HG03565 (cell line): ENCODE data around the gene UST.

Experiments used
- ATAC-seq: cut with Tn5 transposase; IDR thresholded peaks from one replicate; pipeline ENCODE4 v1.9.1; 2021; ENCODE audit warnings: mild to moderate bottlenecking, moderate library complexity; ENCODE audit not compliant: unreplicated experiment

The UST gene

DNA sequence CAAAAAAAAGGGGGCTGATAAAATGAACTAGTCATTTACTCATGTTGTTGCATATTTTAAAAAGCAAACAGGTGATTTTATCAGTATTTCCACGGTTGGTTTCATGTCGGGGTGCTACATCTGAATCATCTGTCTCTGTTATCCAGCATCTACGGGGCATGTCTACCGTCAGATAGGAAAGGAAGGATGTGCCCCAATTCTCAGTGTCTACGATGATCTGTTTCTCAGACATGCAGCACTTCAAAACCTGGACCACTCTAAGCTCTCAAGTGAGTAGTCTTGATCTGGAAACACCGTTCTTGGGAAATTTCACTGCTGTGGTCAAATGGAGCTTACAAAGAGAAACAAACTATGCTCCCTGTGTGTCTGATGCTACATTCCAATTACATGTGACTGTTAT lies 330.4 kb downstream of the UST start:
- ATAC-seq: no peak

DNA sequence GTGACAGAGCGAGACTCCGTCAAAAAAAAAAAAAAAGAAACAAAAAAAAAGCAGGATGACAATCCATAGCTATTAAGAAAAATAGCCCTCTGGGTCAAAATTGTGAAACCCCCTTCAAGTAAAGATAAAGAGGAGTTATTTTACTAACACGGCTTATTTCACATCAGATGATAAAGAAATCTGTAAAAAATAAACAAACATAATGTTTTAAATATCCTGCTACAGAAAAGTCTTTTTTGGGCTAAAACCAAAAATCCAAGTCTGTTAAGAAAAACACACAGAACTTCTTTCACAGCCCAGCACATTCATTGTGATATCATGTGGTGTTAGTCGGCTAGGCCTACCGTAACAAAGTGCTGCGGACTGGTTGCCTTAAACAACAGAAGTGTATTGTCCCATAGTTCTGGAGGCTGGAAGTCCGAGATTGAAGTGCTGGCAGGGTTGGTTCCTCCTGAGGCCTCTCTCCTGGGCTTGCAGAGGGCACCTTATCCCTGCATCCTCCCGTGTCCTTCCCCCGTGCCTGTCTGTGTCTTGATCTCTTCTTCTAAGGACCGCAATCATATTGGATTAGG lies 331.5 kb downstream of the UST start:
- ATAC-seq: no peak

DNA sequence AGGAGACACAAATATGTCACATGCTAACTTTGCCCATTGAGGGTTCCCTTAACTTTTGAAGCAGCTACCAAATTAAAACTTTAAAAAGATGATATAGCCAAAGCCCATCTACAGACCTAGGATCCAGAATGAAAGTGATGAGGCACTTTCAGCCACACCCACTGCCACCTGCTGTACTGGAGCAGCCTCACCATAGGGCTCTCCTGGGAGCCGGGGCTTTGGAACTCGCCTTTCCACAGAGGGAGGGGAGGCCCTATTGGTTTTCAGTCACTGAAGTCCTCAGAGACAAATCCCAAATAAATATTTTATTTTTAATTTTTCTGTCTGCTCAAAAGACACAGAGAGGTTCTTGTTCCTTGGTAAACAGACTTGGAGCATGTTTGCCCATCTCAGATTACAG lies 332.6 kb downstream of the UST start:
- ATAC-seq: no peak

DNA sequence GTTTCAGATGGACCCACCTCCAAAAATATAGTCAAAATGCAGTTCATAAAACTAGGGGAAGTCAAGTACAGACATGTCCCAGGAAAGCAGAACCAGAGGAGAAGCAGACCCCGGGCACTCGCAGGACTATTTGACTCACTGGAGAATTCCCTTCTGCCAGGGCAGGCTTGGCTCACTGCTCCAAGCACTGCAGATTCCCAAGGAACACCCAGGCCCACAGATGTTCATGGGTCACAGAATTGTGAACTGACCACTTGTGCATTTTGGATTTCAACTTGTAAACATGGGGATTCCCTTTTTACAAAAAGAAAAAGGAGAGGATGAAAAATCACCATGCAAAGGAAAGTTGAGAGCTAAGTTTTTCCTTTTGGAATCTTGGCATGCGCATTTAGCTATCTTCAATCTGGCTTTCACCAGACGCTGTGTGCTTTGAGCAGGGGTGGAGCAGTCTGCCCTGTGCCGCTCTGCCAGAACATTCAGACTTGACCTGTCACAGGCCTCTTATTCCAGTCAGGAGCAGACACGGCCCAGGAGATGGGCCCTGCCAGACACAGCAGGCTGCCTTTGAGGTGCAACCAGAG lies 333.2 kb downstream of the UST start:
- ATAC-seq: no peak

DNA sequence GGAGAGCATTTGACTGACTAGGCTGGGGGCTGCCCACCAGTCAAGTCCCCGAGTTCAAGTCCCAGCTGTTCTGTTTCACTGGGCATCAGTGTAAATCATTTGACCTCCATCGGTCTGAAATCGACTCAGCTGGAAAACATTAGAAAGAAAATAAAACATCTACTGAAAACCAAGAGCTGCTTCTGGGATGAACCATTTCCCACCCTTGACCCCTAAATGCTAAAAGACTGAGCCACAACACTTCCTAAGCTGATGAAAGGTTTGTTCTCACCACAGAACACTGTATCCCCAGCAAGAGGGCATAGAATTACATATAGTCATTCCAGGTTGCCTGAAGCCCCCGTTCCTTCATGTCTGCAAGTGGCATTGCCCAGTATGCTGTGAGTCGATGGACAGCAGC lies 333.7 kb downstream of the UST start:
- no peak for ATAC-seq

DNA sequence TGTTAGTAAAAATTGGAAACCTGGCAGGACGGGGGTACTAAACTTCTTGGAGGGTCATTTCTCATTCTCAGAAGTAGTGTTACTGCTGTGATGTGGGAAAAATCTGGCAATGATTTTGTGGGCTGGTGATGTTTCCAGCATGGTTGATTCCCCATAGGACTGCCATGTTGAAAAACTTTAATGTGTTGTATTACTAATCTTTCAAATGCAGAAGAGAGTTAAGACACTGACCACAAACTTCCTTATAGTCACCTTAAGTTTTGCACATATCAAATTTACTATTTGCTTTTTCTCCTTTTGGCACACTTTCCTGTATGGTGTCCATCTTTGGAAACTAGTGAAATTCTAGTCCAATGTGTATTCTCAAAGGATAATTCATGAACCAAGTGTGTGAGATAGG lies 334.5 kb downstream of the UST start:
- no peak for ATAC-seq

DNA sequence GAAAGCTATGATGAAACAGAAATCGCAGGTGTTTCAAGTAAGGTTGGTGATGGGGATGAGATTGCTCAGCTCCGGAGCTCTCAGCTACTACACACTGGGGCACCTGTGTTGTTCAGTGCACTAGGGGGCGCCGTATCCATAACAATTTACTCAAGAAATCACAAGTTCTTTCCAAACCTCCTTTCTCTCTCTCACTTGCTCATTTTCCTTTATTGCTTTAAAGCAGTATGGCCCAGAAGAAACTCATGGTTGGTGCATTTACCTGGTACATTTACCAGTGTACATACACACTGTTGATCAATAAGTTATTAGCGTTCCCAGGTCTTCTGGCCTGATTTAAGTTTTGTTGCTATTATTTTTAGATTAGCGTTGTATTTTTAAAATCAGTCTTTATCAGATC lies 335.5 kb downstream of the UST start:
- peak; percentile 59 for ATAC-seq

DNA sequence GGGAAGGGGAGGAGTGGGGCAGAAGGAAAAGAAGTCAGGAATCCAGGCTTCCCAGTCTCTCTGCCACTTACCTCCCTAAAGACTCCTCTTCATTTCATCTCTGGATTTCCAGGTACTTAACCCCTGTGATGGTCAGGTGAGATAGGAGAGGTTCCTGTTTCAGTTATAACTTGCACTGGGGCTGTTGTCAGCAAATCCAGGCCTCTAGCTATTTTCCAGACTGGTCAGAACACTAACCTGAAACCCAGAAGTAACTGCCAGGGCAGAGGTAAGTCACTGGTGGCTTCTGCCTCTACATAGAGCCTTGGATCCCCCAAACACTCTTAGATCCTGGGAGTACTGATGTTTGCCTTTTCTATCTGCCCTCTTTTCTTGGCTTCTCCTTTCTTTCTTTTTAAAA lies 337.2 kb downstream of the UST start:
- no peak for ATAC-seq

DNA sequence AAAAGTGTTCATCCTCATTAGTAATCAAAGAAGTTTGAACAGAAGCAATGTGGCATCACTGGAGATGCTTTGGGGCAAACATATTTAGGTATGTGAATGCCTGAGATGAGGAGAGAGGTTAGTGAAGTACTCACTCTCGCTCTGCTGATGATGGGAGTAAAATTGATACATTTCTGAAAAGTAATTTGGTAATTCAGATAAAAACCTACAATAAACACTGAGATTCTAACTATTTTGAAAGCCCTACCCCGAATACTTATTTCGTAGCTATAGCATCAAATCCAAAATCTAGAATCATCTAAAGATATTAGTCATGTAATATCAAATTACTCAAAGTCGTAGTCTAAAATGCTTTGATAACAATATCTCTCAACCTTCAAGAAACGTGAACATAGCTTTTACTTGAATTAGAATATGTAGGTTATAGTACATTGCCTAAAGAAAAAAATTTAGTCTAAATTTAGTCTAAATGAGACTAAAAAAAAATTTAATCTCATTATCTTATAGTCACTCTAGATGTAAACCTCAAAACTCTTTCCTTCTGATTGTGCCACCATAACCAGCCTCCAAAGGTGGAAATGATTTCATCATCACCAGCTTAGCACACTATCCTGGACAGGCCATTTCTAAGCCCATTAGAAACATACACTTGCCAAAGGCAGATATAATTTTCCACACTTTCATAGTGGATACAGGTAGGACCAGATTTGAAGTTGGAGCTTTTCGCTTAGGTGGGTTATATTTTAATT lies 338.2 kb downstream of the UST start:
- ATAC-seq: no peak

DNA sequence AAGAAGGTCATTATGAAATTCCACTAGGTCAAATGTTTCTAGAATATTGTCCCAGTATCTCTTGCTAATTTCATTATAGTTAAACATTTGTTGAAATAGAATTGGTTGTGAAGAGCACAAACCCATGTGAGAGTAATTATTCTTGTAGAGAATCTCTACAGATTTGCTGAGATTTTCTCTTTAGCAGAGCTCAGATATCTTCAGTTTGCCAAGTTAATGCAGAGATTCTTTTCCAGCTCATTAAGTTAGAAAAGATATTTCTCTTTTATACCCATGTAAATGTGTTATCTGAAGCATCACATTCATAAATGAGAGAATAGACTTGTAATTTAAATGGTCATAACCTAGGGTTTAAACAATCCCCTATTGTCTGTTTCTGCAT lies 338.7 kb downstream of the UST start:
- ATAC-seq: no peak

DNA sequence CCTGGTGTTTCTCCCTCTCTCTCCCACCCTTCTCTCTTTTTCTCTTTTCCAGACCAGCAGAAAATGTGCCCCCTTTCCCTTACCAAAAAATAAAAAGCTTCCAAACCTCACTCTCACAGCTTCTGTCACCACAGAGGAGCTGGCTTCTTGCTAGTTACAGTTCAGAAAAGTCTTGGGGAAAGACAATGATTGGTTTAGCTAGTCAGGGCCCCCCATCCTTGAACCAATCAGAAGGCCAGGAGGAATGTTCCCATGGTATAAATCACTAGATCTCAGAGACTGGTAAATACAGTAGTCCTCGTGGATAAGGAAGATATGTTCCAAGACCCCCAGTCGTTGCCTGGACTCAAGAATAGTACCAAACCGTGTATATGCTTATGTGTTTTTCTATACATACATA lies 339.5 kb downstream of the UST start:
- no peak for ATAC-seq

DNA sequence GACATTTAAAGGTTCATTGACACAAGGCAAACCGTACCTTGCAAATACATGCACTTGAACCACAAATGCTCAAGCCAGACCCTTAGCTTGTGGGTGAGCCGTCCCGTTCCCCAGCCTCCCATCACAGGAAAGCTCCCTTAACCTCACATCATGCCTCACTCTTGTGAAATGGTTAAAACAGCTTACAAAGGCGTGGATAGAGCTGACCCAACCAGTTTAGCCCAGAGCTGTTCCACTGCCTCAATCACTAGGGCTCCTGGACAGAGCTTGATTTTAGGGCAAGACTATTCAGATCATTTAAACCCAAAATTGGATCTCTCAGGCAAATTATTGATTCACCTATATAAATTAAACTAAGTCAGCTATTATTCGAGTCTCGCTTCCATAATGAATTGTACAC lies 341.1 kb downstream of the UST start:
- no peak for ATAC-seq

DNA sequence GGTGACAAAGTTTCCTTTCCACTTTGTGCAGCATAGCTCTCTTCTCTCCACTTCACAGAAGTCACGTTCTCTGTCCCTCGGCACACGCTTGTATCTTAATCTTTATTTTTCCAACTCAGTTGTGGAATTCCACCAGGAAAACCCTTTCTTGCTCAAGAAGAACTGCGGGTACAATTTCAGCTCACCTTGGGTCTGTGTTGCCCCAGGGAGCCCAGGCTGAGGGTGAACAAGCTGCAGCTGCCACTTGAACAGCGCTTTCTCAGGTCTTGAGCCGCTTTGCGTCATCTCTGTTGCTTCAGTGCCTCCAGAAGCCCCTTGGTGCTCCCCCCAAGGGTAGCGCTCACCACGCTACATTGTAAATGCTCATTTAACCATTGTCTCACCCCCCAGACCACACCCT lies 341.5 kb downstream of the UST start:
- ATAC-seq: no peak

DNA sequence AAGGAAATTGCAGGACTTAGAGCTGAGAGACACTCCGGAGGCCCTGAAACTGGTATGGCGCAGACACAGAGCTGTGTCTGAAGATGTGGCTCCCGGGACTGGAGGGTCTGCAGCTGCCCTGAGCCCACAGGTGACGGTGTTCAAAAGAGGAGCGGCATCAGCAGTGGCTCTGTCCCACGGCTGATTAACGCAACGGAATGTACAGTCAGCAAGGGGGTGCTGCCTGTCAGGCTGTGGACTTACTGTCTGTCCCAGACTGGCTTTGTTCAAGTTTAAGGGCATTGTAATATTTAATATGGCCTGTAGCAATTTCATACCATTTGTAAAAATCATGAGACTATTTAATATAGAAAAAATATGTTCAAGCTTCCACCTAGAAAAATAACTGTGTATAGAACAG lies 342.7 kb downstream of the UST start:
- ATAC-seq: no peak

DNA sequence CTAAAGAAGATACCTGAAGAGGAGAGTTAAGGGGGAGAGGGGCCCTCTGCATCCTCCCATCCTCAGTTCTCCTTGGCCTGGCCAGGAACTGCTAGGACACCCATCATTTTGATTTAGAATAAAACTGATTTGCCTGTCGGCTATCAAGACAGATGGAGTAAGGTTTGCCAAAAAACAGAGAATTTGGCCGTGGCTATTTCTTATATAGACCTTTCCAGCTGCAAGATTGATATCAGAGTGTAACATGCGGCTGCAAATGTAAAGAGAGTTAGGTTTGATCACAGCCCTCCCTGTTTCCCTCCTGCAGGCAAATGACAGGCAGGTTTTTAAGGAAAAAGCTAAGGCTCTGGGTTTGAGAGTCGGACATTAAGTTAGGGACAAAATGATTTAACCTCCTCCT lies 344.1 kb downstream of the UST start:
- ATAC-seq: no peak

DNA sequence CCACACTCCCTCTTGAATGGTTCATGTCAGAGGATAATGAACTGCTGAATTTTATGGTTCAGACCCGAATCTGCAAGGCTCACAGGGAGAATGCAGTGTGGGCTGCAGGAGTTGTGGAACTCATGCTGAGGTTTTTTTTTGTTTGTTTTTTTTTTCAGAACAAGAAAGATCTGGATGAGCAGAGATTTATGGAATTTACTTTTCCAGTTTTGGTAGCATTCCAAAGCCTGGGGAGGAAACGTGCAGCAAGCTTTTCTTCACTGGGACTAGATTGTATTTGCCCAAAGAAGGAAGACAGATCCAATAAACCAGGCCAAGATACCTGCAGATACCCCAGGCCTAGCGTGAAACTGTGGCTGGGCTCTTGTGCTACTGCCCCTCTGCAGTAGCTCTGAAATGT lies 346.8 kb downstream of the UST start:
- no peak for ATAC-seq

DNA sequence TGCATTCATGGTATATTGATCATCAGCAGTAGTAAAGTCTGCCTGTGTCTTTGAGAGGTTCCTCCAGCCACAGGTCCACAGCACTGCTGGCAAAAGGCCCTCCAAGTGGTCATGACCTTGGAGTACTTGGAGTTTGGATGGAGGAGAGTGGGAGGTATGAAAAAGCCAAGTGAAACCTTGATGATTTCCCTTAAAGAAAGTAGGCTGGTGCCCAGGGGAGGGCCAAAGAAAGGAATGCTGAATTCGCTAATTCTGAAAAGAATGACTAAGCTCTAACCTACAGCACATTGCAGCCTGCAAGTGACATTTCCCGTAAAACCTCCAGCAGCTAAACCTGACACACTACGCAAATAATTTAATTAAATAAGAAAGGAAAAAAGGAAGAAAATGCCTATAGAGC lies 347.3 kb downstream of the UST start:
- no peak for ATAC-seq

DNA sequence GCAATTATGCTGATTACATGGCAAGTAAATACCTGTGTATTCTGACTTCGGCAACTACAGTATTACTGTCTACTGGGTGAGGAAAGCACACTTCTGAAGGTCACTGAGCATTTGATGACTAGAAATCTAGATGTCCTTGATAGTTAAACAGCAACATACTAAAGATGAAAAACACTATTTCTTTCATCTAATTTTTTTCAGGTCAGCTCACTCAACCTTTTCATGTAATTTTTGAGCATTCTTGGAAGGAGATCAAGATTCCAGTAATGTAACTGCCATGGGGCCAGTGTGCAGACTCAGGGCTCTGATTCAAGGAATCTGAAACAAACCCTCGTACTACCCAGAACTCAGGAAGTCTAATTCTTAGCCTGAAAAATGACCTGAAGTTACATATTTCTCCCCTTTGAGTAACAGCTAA lies 348.1 kb downstream of the UST start:
- ATAC-seq: no peak

DNA sequence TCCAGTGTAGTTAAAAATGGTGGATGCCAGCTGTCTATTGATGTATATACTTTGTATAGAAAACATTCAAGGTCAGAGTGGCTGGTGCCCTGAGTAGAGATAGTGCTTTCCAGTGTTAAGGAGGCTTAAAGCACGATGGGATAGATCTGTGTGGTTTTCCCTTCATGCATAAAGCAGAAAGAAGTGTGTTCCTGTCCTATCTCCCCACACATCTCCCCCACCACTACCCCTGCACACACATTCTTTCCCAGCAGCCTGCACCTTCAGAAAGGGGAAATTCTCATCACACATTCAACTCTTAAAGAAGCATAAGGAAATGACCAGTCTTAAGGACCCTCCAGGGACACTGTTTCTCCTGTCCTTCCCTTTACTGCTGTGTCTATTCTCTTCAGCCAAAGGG lies 349.0 kb downstream of the UST start:
- ATAC-seq: no peak

DNA sequence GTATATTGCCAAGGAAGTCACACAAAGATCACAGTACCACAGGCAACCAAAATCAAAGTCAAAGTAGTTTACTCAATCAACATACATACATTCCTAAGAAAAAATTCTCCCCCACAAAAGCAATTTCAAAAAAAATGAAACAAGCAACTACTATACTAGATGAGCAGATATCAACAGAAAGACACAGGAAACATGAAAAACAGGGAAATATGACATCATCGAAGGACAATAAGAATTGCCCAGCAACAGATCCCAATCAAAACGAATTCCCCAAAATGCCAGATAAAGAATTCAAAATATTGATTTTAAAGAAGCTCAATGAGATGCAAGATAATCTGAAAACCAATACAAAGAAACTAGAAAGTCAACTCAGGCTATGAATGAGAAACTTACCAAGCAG lies 351.0 kb downstream of the UST start:
- no peak for ATAC-seq

DNA sequence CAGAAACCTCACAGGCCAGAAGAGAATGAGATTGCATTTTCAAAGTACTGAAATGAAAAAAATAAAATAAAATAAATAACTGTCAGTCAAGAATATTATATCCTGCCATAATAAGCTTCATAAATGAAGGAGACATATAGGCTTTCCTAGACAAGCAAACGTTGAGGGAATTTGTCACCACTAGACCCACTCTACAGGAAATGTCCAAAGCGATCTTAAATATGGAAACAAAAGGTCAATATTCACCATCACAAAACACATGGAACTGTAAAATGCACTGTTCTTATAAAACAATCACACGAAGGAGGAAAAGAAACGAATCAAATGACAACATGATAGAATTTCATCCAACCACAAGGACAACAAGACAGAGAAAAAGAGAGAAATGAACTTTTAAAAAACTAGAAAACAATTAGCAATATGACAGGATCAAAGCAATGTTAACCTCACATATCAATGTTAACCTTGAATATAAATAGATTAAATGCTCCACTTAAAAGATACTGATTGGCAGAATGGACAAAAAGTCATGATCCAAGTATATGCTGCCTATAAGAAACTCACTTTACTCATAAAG lies 352.0 kb downstream of the UST start:
- no peak for ATAC-seq

DNA sequence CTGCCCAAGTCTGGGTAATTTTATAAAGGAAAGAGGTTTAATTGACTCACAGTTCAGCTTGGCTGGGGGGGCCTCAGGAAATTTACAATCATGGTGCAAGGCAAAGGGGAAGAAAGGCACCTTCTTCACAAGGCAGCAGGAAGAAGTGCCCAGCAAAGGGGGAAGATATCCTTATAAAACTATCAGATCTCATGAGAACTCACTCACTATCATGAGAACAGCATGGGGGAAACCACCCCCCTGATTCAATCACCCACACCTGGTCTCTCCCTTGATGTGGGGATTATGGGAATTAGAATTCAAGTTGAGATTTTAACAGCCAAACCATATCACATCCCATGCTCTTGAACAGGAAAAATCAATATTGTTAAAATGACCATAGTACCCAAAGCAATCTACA lies 355.5 kb downstream of the UST start:
- no peak for ATAC-seq
